Right kidney (tissue), 1 donor: ENCODE measurements around the gene CFC1.
"Not testable (repeated sequence)": the region's sequence is repeated elsewhere in the genome, so short reads cannot be mapped to it uniquely, and the experiment has no call there.

Source experiments
- DNase-seq: peaks from one replicate; pipeline ENCODE4 v3.0.0-alpha.2; 2016

Gene CFC1

DNA sequence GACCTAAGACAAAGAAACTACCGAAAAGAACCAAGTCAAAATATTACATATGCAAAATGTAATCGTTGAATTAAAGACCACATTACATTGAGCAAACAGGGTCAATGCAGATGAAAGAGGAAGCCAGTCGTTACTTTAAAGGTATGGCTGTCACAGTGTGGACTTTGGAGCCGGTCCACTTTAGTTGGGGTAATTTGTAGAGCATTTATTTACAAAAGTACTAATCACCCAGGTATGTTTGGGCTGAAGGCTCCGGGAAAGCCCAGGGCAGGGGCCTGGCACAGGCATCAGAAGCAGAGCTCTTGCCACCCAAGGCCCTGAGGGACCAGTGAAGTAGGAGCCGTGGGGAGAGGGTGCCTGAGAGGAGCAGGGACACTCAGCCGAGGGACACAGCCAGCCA, 15.8 kb downstream of the CFC1 start:
- not testable (repeated sequence) for DNase-seq

DNA sequence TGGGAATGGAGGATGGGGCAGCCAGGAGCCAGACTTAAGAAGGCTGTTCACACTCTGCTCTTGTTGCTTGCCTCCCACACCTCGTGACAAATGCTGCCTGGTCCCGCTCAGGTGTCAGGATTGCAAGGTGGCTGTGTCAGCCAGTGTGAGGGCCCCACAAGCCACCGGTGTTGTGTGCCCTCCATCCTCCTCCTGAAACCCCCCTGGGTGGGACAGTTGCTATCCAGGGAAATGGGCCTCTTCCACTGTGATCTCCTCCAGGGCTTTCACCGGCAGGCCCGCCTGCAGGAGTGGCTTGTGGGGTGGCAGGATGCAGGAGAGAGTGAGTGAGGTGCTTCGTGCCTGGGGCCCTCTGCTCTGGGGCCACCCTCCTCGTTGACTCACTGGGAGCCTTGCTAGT, 16.4 kb downstream of the CFC1 start:
- not testable (repeated sequence) for DNase-seq

DNA sequence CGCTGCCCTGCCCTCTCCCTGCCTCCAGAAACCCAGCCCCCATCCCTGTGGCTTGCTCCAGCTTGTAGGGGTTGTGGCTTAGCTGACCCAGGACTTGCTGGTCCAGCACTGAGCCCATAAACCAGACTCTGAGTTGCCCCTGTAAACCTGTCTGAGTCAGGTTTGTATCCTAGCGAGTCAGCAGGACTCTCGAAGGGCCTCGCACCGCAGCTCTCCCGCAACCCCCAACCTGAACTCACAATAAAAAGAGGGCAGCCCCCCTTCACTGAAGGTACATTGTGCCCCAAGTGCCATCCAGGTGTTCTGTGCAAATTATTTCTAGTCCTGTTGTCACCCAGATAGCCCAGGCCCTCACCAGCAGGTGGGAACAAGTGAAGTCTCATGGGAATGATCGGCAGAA, 17.9 kb downstream of the CFC1 start:
- not testable (repeated sequence) for DNase-seq

DNA sequence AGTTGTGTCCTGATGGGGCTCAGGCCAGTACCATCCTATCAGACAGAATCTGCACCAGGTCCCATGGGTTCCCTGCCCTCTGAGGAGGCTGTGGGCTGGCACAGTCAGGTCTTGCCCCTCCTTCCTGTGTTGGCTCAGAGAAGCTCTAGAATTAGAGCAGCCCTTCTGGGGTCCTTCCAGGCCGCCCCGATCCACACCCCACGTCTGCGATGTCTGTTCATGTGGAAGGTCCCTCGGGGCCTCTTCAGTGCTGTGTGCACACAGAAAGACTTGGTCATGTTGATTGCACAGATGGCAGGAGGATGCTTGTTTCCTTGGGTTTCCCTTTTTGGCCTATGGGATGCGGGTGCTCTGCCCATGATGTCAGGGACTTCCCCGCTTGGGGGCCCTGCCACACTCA, 20.3 kb downstream of the CFC1 start:
- not testable (repeated sequence) for DNase-seq

DNA sequence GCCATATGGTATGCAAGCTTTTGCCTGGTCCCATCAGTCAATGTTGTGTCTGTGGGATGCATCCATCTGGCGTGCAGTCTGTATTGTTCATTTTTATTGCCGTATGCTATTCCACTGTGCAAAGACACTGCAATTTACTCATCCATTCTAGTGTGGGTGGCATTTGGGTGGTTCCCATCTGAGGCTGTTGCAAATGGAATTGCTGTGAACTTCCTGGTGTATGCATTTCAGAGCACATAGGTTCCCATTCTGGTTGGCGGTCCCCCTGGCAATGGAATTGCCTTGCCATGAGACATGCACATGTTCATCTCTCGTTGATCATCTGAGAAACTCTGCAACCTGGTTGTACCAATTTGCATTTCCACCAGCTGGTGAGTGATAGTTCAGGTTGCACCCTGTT, 21.8 kb downstream of the CFC1 start:
- not testable (repeated sequence) for DNase-seq

DNA sequence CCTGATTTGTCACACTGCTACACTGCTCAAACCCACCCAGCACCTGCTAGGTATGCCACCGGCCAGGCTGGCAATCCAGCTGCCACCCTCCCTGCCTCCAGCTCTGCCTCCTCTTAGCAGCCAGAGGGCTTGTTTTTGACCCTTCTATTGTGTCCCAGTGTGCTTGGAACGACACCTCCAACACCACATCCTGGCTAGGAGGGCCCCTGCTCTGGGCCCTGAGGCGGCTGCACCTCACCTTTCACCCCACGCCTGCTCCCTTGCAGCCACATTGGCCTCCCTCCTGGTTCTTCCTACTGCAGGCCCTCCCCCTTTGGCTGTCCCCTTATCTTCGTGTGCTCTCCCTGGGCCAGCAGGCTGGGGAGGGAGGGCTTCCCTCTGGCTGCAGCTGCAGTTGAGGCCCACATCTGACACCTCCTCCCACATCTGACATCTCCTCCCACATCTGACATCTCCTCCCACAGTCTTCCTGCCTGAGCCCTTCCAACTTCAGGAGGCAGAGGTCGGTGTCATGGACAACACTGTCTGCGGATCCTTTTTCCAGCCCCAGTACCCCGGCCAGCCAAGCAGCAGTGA, 23.1 kb downstream of the CFC1 start:
- DNase-seq: not testable (repeated sequence)

DNA sequence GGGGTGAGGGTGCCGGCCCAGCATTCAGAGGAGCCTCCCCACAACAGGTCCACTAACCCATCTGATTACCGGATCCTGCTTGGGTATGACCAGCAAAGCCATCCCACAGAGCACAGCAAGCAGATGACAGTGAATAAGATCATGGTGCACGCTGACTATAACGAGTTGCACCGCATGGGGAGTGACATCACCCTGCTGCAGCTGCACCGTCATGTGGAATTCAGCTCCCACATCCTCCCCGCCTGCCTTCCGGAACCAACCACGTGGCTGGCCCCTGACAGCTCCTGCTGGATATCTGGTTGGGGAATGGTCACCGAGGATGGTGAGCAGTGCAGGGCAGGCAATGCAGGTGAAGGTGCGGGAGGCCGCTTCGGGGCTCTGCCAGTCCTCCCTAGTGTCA, 25.1 kb downstream of the CFC1 start:
- DNase-seq: not testable (repeated sequence)

DNA sequence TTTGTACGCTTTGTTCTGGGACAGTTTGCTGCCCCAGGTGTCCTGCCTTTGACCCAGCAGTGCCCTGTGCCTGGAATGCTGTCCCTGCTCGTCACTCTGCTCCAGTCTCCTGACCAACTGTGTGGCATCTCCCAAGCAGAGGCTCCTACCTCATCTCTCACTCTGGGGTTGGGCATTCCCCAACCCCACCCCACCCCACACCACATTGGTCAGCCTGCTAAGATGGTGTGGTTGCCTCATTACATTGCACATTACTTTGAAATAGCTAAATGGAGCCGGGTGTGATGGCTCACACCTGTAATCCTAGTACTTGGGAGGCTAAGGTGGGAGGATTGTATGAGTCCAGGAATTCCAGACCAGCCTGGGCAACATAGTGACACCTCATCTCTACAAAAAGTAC, 27.4 kb downstream of the CFC1 start:
- not testable (repeated sequence) for DNase-seq

DNA sequence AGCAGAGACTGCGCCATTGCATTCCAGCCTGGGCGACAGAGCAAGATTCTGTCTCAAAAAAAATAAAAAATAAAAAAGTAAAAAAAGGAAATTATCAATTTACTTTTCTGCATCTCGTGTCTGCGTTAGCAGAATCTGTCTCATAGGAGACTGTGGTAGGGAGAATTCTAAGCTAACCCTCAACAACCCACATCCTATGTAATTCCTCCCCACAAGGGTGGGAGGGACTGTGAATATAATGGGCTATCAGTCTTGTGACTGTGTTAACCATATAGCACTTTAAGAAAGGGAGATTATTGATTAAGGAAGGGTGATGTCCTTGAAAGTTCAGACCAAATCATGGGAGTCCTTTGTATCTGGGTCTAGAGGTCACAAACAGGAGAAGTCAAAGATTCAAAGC, 33.2 kb downstream of the CFC1 start:
- DNase-seq: not testable (repeated sequence)

DNA sequence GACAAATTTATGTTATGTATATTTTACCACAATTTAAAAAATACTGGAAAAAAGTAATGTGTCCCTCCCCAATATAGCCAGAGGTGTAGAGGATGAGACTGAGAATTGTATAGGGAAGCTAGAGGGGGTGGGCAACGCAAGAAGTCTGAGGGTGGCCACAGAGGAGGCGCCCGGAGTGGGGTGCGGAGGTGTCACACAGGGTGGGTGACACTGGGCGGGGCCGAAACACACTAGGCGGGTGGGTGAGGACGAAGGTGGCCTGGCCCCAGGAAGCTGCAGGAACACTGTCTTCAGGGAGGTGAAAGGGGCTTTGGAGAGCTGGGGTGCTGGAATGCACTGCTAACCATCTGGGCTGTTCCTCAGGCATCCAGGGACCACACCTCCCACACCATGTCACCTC, 42.9 kb downstream of the CFC1 start:
- not testable (repeated sequence) for DNase-seq

DNA sequence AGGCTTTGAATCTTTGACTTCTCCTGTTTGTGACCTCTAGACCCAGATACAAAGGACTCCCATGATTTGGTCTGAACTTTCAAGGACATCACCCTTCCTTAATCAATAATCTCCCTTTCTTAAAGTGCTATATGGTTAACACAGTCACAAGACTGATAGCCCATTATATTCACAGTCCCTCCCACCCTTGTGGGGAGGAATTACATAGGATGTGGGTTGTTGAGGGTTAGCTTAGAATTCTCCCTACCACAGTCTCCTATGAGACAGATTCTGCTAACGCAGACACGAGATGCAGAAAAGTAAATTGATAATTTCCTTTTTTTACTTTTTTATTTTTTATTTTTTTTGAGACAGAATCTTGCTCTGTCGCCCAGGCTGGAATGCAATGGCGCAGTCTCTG, 45.2 kb downstream of the CFC1 start:
- DNase-seq: not testable (repeated sequence)

DNA sequence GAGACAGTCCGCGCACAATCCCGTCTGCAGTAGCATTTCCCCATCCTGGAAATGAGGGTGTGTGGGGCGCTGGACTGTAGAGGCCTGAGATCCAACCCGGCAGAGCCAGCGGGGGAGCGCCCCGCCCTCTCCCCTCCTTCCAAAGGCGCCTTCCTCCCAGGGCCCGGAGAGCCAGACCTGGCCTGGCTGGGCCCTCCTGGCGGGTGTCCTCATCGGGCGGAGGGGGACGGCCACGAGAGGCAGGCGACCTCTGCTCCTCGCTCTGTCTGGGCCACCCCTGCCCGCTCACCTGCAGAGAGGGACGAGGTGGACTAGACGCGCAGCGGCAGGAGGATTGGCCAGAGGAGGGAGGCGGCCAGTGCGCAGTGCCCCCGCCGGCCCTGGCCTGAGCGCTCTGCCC, 49.9 kb downstream of the CFC1 start:
- not testable (repeated sequence) for DNase-seq

DNA sequence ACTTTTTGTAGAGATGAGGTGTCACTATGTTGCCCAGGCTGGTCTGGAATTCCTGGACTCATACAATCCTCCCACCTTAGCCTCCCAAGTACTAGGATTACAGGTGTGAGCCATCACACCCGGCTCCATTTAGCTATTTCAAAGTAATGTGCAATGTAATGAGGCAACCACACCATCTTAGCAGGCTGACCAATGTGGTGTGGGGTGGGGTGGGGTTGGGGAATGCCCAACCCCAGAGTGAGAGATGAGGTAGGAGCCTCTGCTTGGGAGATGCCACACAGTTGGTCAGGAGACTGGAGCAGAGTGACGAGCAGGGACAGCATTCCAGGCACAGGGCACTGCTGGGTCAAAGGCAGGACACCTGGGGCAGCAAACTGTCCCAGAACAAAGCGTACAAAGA, 51.0 kb downstream of the CFC1 start:
- DNase-seq: not testable (repeated sequence)

DNA sequence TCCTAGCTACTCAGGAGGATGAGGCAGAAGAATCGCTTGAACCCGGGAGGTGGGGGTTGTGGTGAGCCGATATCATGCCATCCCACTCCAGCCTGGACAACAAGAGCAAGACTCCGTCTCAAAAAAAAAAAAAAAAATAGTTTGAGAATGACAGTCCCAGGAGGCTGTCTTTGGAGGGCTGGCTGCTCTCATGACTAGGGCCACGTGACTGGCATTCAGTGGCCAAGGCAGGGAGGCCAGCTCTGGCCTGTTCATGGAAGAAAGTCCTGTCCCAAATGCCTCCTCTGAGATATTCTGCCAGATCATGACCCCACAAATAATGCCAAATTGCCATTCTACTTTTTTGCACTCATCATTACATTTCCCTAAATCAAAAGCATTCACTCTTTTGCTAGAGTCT, 54.4 kb downstream of the CFC1 start:
- DNase-seq: not testable (repeated sequence)

DNA sequence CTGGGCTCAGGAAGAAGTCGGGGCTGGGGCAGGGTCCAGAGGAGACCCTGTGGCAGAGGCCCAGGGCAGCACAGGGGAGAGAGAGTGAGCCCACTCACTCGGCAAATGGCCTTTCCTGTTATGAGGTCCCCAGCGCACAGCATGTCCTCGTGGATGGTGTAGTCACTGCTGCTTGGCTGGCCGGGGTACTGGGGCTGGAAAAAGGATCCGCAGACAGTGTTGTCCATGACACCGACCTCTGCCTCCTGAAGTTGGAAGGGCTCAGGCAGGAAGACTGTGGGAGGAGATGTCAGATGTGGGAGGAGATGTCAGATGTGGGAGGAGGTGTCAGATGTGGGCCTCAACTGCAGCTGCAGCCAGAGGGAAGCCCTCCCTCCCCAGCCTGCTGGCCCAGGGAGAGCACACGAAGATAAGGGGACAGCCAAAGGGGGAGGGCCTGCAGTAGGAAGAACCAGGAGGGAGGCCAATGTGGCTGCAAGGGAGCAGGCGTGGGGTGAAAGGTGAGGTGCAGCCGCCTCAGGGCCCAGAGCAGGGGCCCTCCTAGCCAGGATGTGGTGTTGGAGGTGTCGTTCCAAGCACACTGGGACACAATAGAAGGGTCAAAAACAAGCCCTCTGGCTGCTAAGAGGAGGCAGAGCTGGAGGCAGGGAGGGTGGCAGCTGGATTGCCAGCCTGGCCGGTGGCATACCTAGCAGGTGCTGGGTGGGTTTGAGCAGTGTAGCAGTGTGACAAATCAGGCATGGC, 55.4 kb downstream of the CFC1 start:
- DNase-seq: not testable (repeated sequence)

DNA sequence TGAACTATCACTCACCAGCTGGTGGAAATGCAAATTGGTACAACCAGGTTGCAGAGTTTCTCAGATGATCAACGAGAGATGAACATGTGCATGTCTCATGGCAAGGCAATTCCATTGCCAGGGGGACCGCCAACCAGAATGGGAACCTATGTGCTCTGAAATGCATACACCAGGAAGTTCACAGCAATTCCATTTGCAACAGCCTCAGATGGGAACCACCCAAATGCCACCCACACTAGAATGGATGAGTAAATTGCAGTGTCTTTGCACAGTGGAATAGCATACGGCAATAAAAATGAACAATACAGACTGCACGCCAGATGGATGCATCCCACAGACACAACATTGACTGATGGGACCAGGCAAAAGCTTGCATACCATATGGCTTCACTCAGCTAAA, 56.6 kb downstream of the CFC1 start:
- DNase-seq: not testable (repeated sequence)
